DMS53 treated with DMSO at 0.1 percent for 48 hours (cell line): ENCODE data around the gene DOCK6.

Source experiments
- DNase-seq: peaks from one replicate; lab custom pipeline; 2025; ENCODE audit not compliant: unreplicated experiment; lab: John Stamatoyannopoulos, UW

The DOCK6 gene

GRCh38 chr19:11151181-11151580 is 111.1 kb downstream of the DOCK6 start:
- no peak for DNase-seq
